Measurements from ENCODE around the gene PHACTR3.
"Not testable (repeated sequence)": the region's sequence is repeated elsewhere in the genome, so short reads cannot be mapped to it uniquely, and the experiment has no call there.

PHACTR3 gene

GRCh38 chr20:59880198-59880597 is 275.9 kb downstream of the PHACTR3 start:
- no peak for TF ChIP-seq CTCF (IDR thresholded peaks at IDR 0.05; ENCODE audit: insufficient read depth, low read length, missing control alignments)
- DNase-seq (ENCODE audit: low read depth, low spot score), result no peak
- ChIA-PET CTCF (interaction anchor here (1.2 kb wide), 1 partner anchor 54 kb away, joined by 6 read pairs; no protein-coding TSS in a partner anchor), POLR2A (no interaction called here)
- H3K4me3 ChIP-seq (ENCODE audit: low read depth, low read length), result no peak overlapping the region

DNA sequence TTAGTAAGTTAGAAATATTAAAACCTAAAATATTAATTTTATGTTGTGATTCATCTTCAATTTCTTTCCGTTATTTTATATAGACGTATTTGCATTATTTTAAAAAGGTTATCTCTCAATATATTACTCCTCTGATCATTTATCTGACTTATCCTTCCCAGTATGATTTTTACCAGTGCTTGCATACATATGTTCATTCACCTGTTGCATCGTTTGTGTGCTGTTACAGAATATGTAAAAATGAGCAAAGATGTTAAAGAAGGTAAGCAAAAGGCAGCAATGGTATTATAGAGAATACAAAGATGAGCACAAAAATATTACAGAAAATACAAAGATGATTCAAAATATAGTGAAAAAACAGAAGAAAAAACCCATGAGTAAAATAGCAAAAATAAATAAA is 280.2 kb downstream of the PHACTR3 start:
- no peak for DNase-seq (ENCODE audit: low read depth, low spot score)
- CTCF ChIA-PET, result no interaction called here
- TF ChIP-seq CTCF (IDR thresholded peaks at IDR 0.05; ENCODE audit: insufficient read depth, low read length, missing control alignments), result no peak
- POLR2A ChIA-PET, result no interaction called here
- H3K4me3 ChIP-seq (ENCODE audit: low read depth, low read length), result no peak overlapping the region

DNA sequence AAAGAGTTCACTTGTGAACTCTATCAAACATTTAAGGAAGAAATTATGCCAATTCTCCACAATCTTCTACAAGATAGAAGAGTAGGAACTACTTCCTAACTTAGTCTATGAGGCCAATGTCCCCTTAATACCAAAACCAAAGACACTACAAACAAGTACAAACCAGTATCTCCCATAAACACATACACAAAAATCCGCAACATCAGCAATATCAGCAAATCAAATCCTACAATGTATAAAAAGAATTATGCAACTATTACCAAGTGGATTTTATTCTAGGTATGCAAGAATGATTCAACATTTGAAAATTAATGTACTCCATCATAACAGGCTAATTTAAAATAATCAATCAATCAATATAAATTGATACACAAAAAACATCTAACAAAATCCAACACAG is 283.7 kb downstream of the PHACTR3 start:
- POLR2A ChIA-PET, result no interaction called here
- no peak for DNase-seq (ENCODE audit: low read depth, low spot score)
- CTCF ChIA-PET, result no interaction called here

DNA sequence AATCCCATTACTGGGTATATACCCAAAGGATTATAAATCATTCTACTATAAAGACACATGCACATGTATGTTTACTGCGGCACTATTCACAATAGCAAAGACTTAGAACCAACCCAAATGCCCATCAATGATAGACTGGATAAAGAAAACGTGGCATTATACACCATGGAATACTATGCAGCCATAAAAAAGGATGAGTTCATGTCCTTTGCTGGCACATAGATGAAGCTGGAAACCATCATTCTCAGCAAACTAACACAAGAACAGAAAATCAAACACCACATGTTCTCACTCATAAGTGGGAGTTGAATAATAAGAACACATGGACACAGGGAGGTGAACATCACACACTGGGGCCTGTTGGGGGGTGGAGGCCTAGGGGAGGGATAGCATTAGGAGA is 285.7 kb downstream of the PHACTR3 start:
- H3K4me3 ChIP-seq (ENCODE audit: low read depth, low read length); DNase-seq (ENCODE audit: low read depth, low spot score); POLR2A ChIA-PET; CTCF ChIA-PET: not testable (repeated sequence)

More for the DNA sequence above, 283.7 kb downstream of the PHACTR3 start:
- no peak overlapping the region for H3K4me3 ChIP-seq (ENCODE audit: low read depth, low read length)
- no peak for TF ChIP-seq CTCF (IDR thresholded peaks at IDR 0.05; ENCODE audit: insufficient read depth, low read length, missing control alignments)

- no peak overlapping the region for H3K4me3 ChIP-seq (ENCODE audit: low read depth, low read length)
- DNase-seq (ENCODE audit: low read depth, low spot score), result no peak
- CTCF ChIA-PET, result no interaction called here
- TF ChIP-seq CTCF (IDR thresholded peaks at IDR 0.05; ENCODE audit: insufficient read depth, low read length, missing control alignments), result no peak
- POLR2A ChIA-PET, result no interaction called here
Measured at GRCh38 chr20:59891581-59891980, 287.2 kb downstream of the PHACTR3 start.

- CTCF ChIA-PET, result interaction anchor here (0.8 kb wide), 1 partner anchor 38 kb away, joined by 3 read pairs; the partner anchor contains the start of gene SYCP2
- H3K4me3 ChIP-seq (ENCODE audit: low read depth, low read length), result no peak overlapping the region
- no peak for TF ChIP-seq CTCF (IDR thresholded peaks at IDR 0.05; ENCODE audit: insufficient read depth, low read length, missing control alignments)
- no peak for DNase-seq (ENCODE audit: low read depth, low spot score)
- POLR2A ChIA-PET, result no interaction called here
Measured at GRCh38 chr20:59895908-59896307, 291.6 kb downstream of the PHACTR3 start.
